Bronchus fibroblast of lung (primary cell): ENCODE data around the gene CILP2. TPM values are rescaled to one million over a fixed set of nuclear protein-coding genes. Genes with fewer than 3 reads are reported as not detected.

Experiments used
- total RNA-seq: library from RNA; depleted of rRNA; stranded (reverse); fragments of >200 nt; gene quantifications from 2 replicates; pipeline ENCODE4 v1.2.3, GENCODE V29; 2015

Gene CILP2
- total RNA-seq = under 0.01 and 0.15 TPM in 2 replicates

GRCh38 chr19:19538061-19538784 lies at the start of gene CILP2:
CILP2 (plus strand) TSS chr19:19538265; CDS start chr19:19538350, 85 bp downstream.

GRCh38 chr19:19514881-19515641 lies 23.0 kb upstream of the CILP2 start, which contains the start of gene TSSK6:
TSSK6 (minus strand) TSS chr19:19515548; CDS start chr19:19515427, 121 bp downstream.

GRCh38 chr19:19515642-19516519 lies 22.2 kb upstream of the CILP2 start, which contains the start of gene NDUFA13:
NDUFA13 (plus strand) TSS chr19:19516225; CDS start chr19:19516239, 14 bp downstream.

GRCh38 chr19:19528721-19529490 lies 9.2 kb upstream of the CILP2 start, which contains the start of gene YJEFN3:
YJEFN3 (plus strand) TSS chr19:19528911; CDS start chr19:19528933, 22 bp downstream.

Other genes starting within 250 kb of the CILP2 start
- 35.6 and 37.9 TPM in 2 replicates for gene SUGP1, start 217.8 kb upstream of the CILP2 start, total RNA-seq
- 15.5 and 21.2 TPM in 2 replicates for gene MAU2, start 217.4 kb upstream of the CILP2 start, total RNA-seq
- gene GATAD2A, start 132.6 kb upstream of the CILP2 start, total RNA-seq = 52.6 and 63.5 TPM in 2 replicates
- 0.84 and 1.2 TPM in 2 replicates for gene TSSK6, start 22.7 kb upstream of the CILP2 start, total RNA-seq
- gene NDUFA13, start 22.0 kb upstream of the CILP2 start, total RNA-seq = 61.0 and 68.2 TPM in 2 replicates
- 0.30 and 1.0 TPM in 2 replicates for gene YJEFN3, start 9.4 kb upstream of the CILP2 start, total RNA-seq
- gene PBX4, start 80.4 kb downstream of the CILP2 start, total RNA-seq = 1.2 and 3.2 TPM in 2 replicates
- gene LPAR2, start 90.0 kb downstream of the CILP2 start, total RNA-seq = 3.9 and 4.2 TPM in 2 replicates
- 5.6 and 5.9 TPM in 2 replicates for gene GMIP, start 105.4 kb downstream of the CILP2 start, total RNA-seq
- gene ATP13A1, start 125.4 kb downstream of the CILP2 start, total RNA-seq = 39.8 and 49.5 TPM in 2 replicates
- 2.9 and 3.6 TPM in 2 replicates for gene ZNF101, start 130.6 kb downstream of the CILP2 start, total RNA-seq
- 2.1 and 2.2 TPM in 2 replicates for gene ZNF14, start 194.8 kb downstream of the CILP2 start, total RNA-seq